GM12892 (cell line): Measurements from ENCODE around the gene CDH23.

Experiments
- POLR2A ChIP-seq: IDR thresholded peaks from 2 replicates; pipeline ENCODE4 v1.6.1; 2011; ENCODE audit warnings: low read depth, low read length, control low read depth
- POLR2AphosphoS5 ChIP-seq: IDR thresholded peaks from 2 replicates; pipeline ENCODE4 v1.6.1; 2011; ENCODE audit warnings: low read depth, low read length, control low read depth
- TAF1 ChIP-seq: IDR thresholded peaks from 2 replicates; pipeline ENCODE4 v1.6.1; 2011; ENCODE audit warnings: low read depth, mild to moderate bottlenecking, control low read depth, low read length, borderline replicate concordance

- no peak for TF ChIP-seq TAF1
- no peak for TF ChIP-seq POLR2AphosphoS5
- no peak for TF ChIP-seq POLR2A
Measured at GRCh38 chr10:71708897-71709882, 312.5 kb downstream of the CDH23 start.
